ENCODE data around the gene PLA2G15.
"Not testable (repeated sequence)": the region's sequence is repeated elsewhere in the genome, so short reads cannot be mapped to it uniquely, and the experiment has no call there.

Gene PLA2G15

DNA sequence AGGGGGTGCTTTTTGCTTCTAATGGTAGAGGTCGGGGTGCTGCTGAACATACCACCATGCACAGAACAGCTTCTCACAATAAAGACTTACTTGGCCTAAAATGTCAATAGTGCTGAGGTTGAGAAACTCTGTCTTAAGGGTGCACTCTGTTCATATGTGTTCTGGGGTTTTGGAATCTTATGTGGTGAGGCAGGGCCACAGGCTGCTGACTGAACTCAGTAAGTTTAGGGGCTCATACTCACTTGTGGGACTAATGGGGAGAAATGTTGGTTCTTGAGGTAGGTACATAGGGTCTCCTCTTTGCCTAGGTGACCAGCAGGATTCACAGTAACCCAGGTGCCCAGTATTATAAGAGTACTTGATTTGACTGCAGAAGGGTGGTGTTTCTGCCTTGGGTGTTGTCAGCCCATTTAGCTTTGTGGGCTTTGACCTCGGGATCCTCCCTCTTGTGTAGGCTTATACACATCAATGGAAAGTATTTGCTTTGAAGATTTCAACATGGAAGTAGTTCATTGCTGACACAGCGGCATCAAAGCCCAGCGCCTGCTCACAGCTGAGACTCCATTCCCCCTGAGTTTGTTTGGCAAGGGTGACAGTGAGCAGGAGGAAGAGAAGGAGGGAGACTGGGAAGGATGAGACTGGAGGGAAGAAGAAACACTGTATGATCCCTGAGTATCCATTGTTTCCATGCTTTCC lies 36.3 kb downstream of the PLA2G15 start:
- no peak for DNase-seq

DNA sequence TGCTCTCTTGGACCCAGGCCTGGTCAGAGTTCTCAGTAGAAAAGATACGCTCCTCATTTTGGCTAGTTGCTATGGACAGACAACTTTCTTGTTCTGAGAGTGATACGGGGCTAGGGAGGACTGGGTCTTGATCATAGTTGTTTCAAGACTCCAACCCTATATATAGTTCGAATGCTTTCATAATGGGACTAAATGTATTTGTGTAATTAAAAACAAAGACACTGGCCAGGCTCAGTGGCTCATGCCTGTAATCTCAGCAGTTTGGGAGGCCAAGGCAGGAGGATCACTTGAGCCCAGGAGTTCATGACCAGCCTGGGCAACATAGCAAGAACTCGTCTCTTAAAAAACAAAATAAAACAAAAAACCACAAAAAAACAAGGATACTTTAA lies 36.9 kb downstream of the PLA2G15 start:
- DNase-seq = no peak

DNA sequence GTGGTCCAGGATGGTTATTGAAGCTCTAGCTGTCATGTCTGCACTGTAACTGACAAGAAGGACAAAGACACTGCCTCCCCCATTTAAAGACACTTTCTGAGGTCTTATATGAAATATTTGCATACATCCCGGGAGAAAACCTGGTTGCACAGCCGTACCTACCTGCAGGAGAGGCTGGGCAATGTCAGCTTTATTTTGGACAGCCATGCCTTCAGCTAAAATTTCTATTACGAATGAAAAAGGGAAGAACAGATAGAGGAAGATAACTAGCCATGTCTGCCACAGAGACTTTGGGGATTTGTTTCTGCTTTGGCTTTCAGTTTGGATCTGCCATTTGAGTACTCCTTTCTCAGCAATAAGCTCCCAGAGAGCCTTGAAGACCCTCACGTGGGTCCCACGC lies 38.2 kb downstream of the PLA2G15 start:
- DNase-seq = no peak

DNA sequence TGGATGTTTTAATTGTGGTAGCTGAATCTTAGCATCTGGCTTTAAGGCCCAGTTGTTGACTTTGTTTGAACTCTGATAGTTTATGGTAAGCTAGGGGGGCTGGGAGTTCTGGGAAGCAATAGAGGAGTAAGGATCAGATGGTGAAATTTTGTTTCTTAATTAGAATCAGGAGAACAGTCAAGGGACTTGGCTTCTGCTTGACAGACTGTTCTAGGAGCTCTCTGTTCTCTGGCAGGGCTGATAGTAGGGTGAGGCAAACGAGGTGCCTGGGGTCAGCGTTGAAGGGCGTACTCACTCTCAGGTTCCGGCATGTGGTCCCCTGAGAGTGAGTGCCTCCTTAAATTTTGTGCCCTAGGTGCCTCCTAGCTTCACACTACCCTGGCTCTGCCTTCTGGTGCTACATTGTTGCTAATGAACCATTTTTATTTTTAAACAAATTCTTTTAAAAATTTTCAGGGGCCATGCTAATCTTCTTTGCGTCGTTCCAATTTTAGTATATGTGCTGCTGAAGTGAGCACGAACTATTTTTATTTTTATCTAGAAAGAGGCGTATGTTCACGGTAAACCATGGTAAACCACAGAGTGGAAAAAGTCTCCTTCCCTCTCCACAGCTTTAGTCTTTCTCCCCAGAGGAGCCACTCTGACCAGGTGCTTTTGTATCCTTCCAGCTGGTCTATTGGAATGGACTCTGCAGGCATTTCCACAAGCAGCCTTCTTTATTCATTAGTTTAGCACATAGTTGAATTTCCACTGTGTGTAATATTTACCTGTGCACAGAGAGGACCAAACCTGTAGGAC lies 38.8 kb downstream of the PLA2G15 start:
- no peak for DNase-seq

DNA sequence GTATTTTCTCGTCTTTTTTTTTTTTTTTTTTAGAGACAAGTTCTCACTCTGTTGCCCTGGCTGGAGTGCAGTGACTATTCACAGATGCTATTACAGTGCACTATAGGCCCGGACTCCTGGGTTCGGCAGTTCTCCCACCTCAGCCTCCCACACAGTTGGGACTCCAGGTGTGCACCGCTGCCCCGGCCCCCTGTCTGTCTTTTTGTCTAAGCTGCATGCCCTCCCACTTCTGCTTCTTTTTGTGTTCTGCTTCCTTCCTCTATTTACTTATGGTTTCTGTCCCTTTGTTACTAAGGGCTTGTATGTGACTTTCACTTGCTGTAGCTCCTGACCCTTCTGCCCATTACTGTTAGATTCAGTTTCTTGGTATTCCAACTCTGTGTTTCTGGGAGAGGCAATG lies 39.7 kb downstream of the PLA2G15 start:
- DNase-seq = no peak

DNA sequence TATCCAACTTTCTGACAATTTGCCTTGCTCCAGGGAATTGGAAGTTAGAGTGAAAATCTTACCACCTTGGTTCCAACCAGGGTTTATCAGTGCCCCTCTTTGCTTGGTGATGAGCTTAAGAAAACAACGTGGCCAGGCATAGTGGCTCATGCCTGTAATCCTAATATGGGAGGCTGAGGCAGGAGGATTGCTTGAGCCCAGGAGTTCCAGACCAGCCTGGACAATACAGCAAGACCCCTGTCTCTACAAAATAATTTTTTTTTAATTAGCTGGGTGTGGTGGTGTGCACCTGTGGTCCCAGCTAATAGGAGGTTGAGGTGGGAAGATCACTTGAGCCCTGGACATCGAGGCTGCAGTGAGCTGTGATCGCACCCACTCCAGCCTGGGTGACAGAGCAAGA lies 40.5 kb downstream of the PLA2G15 start:
- DNase-seq = no peak

DNA sequence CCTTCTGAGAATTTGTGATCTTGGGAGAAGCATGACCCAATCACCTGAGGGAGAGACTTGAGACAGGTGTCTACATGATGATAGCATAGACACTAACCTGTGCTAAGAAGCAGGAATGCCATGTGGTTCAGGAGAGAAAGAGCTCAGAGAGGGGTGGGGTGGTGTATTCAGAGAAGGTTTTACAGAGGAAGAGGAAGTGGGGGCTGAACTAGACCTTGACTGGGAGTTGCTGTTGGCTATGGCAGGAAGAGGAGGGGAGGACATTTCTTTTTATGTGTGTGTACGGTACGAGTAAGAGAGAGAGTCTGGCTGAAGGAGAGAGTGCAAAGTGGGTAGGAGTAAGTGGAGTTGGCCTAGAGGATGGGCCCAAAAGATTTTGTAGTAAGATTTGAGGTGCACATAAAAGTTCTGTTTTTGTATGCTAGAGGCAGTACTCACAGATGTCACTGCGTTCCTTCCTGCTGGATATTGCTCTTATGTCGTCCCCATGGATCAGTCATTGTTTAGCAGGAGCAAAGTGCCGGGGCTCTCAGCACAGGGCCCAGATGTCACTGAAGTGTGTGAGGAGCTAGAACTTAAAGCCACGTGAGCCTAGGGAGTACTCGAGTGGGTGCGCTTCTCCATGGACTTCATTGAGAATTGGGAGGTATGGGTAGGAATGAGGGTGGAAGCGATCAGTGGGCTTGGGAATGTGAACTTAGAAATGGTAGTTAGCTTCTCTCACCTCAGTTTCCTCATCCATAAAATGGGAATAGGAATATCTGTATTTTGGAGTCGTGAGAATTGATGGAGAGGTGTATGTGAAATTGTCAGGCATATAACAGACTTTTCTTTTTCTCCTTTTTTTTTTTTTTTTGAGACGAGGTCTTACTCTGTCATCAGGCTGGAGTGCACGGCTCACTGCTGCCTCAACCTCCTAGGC lies 41.2 kb downstream of the PLA2G15 start:
- DNase-seq = no peak

DNA sequence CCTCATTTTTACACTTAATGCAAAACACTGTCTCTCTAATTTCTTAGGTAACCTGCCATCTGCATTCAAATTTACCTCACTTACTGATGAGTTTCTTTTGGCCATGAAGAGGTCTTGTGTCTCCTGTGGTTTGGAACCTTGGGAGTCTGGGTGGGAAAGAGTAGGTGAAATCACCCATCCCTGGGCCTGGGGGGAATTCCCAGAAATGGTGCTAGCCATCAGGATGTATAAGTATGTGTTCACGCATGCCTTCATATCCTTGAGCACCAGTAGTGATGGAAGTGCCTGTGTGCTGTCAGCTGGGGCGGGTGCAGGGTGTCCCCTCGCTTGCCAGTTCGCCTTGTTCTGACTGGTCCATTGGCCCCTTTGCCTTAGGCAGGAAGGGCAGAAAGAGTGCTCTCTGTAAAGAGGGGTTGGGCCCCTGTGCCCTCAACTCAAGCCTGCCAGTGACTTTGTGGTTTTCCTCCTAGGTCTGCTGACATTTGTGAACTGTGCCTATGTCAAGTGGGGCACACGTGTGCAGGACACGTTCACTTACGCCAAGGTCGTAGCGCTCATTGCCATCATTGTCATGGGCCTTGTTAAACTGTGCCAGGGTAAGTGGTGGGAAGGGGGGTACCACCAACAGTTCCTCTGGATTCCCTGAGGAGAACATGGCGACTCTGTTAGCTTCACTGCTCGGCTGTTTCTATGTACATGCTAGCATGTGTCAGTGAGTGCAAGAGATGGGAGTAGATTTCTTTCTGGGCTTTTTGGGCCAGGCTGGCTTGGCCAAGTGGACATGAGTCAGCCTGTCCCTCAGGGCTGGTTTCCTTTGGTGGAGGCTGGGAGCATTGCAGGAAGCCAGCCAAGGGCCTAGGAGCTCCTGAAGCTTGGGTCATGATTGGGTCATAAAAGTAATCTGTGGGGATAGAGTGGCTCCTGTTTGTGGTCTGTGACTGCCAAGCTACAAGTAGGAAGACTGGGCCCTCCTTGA lies 42.4 kb downstream of the PLA2G15 start:
- no peak for DNase-seq

DNA sequence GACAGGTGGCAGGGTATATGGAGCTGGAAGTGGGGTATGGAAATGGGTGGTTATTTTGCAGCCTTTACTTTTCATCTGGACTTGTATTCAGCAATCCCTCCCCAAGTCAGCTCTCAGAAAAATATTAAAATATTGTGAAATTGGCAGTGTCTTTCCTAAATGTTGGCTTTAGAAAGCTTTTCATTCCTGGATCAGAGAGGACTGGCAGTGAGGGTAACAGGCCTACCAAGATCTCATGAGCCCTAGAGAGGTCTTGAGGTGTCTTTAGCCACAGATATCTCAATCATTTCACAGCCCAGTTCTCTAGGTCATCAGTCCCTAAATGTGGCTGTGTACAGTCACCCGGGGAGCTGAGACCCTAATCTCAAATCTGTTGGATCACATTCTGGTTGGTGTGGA lies 43.1 kb downstream of the PLA2G15 start:
- no peak for DNase-seq

DNA sequence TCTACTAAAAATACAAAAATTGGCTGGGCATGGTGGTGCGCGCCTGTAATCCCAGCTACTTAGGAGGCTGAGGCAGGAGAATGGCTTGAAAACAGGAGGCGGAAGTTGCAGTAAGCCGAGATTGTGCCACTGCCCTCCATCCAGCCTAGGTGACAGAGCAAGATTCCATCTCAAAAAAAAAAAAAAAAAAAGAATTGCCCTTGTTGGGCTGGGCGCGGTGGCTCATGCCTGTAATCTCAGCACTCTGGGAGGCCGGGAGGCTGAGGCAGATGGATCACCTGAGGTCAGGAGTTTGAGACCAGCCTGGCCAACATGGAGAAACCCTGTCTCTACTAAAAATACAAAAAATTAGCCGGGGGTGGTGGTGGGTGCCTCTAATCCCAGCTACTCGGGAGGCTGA lies 43.6 kb downstream of the PLA2G15 start:
- not testable (repeated sequence) for DNase-seq

DNA sequence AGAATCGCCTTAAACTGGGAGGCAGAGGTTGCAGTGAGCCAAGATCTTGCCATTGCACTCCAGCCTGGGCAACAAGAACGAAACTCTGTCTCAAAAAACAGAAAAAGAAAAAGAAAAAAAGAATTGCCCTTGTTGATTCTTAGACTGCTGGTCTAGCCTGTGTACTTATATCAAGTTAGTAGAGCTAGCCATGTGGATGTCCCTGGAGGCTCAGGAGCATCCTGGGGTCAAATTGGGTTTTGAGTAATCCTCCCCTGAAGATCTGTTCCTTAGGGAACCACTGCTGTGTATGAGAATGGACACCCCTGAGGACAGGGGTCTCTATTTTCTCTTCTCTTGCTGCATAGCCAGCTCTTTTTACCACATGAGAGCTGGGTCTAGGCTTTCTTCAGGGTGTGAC lies 44.0 kb downstream of the PLA2G15 start:
- DNase-seq = no peak

DNA sequence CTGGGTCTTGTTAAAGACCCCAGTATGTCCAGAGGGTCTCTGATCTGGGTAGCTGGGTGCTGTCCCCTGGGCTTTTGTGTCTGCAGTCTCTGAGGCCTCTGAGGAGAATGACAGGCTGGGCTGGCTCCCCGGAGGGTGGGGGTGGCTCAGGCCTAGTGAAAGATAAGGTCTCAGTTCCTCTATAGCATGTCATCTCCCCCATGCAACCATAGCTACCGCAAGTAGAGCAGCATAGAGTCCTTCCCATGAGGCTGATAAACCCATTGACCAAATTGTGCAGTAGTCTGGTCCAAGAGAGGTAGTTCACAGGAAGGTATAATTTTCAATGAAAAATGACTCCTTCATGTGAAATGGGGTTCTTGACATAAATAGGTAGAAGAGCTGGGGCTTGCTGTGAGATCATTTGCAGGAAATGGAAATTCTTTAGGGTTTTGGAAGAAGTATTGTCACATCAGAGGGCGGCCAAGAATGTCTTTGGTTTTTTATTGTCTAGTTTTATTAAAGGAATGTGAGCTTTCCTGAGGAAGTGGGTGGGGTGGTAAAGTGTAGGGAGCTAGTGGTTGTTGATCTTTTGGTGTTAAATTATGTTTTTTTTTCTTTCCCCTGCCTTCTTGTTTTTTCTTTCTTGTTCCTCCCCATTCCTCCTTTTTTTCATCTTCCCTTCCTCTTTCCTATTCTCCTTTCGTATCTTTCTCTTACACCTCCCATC lies 44.6 kb downstream of the PLA2G15 start:
- no peak for DNase-seq

DNA sequence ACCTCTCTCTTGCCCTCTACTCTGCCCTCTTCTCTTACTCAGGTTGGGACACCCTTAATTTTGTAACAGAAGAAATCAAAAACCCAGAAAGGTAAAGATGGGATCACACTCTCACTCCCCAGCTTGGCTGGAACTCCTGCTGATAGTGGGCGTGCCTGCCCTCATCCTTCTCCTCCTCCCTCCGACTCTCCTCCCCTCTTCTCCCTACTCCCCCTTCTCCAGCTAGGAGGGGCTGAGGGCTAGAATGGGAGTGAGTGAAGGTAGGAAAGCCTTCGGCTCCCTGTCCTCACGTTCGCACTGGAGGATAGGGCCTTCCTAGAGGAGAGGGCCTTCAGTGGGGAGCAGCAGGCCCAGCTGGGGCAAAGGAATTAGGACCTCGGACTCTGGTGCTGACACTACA lies 45.3 kb downstream of the PLA2G15 start:
- DNase-seq = no peak

DNA sequence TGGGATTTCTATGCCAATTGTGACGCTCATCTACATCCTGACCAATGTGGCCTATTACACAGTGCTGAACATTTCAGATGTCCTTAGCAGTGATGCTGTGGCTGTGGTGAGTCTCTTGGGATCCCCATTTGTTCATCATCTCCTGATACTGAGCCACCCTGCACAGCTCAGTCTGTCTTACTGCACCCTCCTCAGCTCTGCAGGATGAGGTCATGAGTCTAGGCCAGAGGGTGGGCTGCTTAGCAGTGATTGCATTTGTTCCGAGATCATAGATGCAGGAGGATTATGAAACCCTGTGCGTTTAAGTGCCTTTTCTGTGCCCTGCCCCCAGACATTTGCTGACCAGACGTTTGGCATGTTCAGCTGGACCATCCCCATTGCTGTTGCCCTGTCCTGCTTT lies 46.1 kb downstream of the PLA2G15 start:
- DNase-seq = no peak

DNA sequence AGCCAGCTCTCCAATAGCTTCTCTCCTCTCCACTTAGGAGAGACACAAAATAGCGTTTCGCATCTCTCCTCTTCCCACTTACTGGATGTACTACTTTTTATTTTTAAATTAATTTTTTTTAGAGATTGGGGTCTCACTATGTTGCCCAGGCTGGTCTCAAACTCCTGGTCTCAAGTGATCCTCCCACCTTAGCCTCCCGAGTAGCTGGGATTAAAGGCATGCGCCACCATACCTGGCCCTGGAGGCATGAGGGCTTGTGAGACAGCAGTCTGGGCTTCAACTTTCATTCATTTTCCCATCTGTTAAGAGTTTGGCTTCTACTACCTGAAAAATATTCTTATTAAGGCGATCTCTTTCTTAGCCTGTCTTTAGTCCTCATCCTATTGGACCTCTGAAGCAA lies 47.3 kb downstream of the PLA2G15 start:
- no peak for DNase-seq

DNA sequence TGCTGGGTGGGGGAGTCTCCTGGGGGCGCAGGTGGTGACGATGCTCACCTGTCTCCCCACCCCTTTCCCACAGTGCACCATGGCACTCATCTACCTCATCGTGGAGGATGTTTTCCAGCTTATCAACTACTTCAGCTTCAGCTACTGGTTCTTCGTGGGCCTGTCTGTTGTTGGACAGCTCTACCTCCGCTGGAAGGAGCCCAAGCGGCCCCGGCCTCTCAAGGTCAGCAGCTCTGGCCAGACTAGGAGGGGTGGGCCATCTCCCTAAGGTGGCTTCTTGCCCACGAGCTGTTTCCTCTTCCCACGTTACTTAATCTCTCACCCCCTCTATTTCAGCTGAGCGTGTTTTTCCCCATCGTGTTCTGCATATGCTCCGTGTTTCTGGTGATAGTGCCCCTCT lies 51.1 kb downstream of the PLA2G15 start:
- DNase-seq = no peak

DNA sequence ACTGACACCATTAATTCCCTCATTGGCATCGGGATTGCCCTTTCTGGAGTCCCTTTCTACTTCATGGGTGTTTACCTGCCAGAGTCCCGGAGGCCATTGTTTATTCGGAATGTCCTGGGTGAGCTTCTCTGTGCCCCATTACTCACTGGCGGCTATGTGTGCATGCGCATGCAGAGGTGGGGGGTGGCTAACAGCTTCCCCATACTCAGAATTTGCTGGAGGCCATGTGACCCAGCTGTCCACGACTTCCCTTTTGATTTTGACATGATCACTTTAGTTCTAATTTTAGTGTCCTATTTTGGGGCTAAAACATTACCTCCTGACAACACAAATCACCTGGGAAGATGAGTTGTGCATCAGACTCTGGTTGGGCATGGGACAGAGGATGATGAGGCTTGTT lies 51.5 kb downstream of the PLA2G15 start:
- no peak for DNase-seq

DNA sequence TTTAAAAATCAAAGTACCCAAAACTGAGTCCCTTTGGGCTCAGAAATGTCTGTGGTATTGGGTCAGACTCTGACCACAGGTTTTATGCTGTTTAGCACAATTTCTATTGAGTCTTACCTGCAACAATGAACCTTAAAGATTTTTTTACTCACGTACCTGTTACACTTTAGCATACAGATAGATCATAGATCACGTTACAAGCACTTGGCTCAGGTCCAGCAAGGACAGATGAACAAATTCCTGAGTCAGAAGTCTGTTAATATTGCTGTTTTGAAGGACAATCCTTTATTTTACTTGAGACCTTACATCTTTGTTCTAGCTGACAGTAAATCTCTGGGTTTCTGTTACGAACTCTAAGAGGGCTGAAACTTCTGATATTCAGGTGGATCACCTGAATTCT lies 52.7 kb downstream of the PLA2G15 start:
- no peak for DNase-seq

DNA sequence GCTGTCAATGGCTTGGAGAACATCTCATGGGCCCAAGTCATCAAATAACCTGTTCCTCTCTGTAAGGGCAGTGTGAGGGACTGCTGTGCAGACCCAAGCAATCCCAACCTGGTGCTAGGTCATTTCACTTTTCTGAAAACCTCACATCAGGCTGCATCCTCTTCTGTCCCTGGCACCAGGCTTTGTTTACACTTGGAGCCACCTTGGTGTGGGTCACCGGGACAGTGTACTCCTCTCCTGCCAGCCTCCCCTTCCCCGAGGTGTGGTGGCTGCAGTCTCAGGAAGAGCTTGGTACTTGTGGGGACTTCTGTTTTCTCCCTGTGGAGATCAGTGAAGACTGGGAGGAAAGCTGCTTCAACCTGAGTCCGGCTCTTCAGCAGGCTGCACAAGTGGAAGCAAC lies 53.1 kb downstream of the PLA2G15 start:
- DNase-seq = no peak

DNA sequence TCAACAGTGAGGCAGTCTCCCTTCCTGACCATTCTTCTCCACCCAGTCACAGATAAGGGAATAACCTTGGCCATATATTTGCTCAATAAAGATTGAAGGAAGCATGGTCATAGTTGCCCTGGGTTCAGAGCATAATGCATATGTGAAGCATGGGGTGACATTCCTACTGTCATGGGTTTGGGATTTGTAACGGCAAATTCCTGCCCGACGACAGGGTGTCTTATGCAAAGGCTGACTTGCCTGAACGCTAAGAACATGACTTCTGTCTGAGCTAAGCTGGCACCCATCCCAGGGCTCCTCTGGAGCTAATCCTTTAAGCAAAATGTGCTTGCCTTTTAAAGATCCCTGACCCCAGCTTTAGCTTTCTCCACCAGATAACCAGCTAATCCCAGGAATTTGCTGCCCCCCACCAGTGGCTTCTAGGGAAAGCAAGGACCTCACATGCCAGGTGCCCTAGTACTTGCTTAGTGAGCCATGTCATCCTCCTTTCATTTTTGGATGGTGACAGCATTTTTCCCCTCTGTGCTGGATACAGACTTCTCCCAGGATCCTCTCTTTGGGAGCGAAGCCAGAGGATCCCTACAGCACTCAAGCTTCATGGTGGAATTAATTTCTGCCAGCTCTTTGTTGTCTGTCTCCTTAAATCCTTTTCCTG lies 53.9 kb downstream of the PLA2G15 start:
- DNase-seq = no peak

Measured in NCI-H2029 treated with DMSO at 0.1 percent for 48 hours (cell line).